ENCODE data around the gene ACOT7. TPM values are rescaled to one million over a fixed set of nuclear protein-coding genes. Genes with fewer than 3 reads are reported as not detected.
A peak's percentile ranks its signal among the peaks of the same experiment; 100 is the strongest.

ACOT7 gene
- total RNA-seq, 4 donors from 2014 or later, result 23.5 to 50.7 (median 39.0) TPM

- Histone ChIP-seq H3K9me3 (no peaks in the 10 kb centered on the region), H3K36me3 (no peaks in the 10 kb centered on the region), H3K4me3 (peak within 1 kb of the TSS; percentile 31 to 61 (median 40)), H3K4me1 (peaks cover 56 to 96% (median 57%) of the 10 kb centered on the region in 3 donors), H3K27me3 (peaks cover 0 to 100% (median 3%) of the 10 kb centered on the region in 4 donors), H3K27ac (peak within 1 kb of the TSS in 2 of 4 donors; percentile 50)
- no peak for TF ChIP-seq CTCF (IDR thresholded peaks at IDR 0.05)
- peak in 1 of 4 donors; percentile 27 for TF ChIP-seq POLR2A (IDR thresholded peaks at IDR 0.05)
- intact Hi-C loops (cut with DNase I), result no loop called here
- no CpG with 5 or more reads among the region's 99 CpGs for WGBS, 2 donors
- DNase-seq, result no peak
Observed at GRCh38 chr1:6424619-6425593, 31.3 kb upstream of the ACOT7 start, which contains the start of gene ESPN. TSS of gene ESPN (plus strand) at chr1:6424776. CDS start at chr1:6424956, 180 bp downstream.

GRCh38 chr1:6424000-6424565 is 30.5 kb upstream of the ACOT7 start:
- H3K27ac ChIP-seq, result peak overlapping the region in 2 of 4 donors; percentile 13 to 50
- H3K4me3 ChIP-seq, result peak overlapping the region in 3 of 4 donors; percentile 31 to 61 (median 49)
- H3K27me3 ChIP-seq, result peaks cover 0 to 100% (median 6%) of the 10 kb centered on the region in 4 donors
- peaks cover 59 to 98% (median 65%) of the 10 kb centered on the region in 3 donors for H3K4me1 ChIP-seq
- H3K9me3 ChIP-seq, result no peaks in the 10 kb centered on the region
- no peaks in the 10 kb centered on the region for H3K36me3 ChIP-seq
- TF ChIP-seq POLR2A (IDR thresholded peaks at IDR 0.05) (no peak), CTCF (IDR thresholded peaks at IDR 0.05) (no peak)
- intact Hi-C loops (cut with DNase I), result no loop called here
- 0 to 5% methylated on average over 2 to 20 of the region's 35 CpGs for WGBS, 2 donors
- no peak for DNase-seq

- no peaks in the 10 kb centered on the region for H3K9me3 ChIP-seq
- TF ChIP-seq CTCF (IDR thresholded peaks at IDR 0.05) (peak; percentile 53 to 86 (median 74)), POLR2A (IDR thresholded peaks at IDR 0.05) (no peak)
- intact Hi-C loops (cut with DNase I), result no loop called here
- WGBS, 2 donors, result 0% methylated on average over 10 of the region's 24 CpGs; no CpG with 5 or more reads in 1 of the 2 donors
- no peak for DNase-seq
- H3K4me3 ChIP-seq, result peak overlapping the region in 3 of 4 donors; percentile 31 to 61 (median 49)
- peaks cover 59 to 98% (median 71%) of the 10 kb centered on the region in 3 donors for H3K4me1 ChIP-seq
- H3K27me3 ChIP-seq, result peaks cover 0 to 100% (median 6%) of the 10 kb centered on the region in 4 donors
- peak overlapping the region in 1 of 4 donors; percentile 13 for H3K27ac ChIP-seq
- no peaks in the 10 kb centered on the region for H3K36me3 ChIP-seq
Observed at GRCh38 chr1:6423321-6423999, 29.9 kb upstream of the ACOT7 start.

GRCh38 chr1:6421266-6421665 is 27.7 kb upstream of the ACOT7 start:
- no peaks in the 10 kb centered on the region for H3K36me3 ChIP-seq
- no peak for DNase-seq
- H3K27ac ChIP-seq, result peak overlapping the region in 3 of 4 donors; percentile 27 to 90 (median 90)
- intact Hi-C loops (cut with DNase I), result no loop called here
- TF ChIP-seq POLR2A (IDR thresholded peaks at IDR 0.05), result no peak
- no peak for TF ChIP-seq CTCF (IDR thresholded peaks at IDR 0.05)
- H3K4me3 ChIP-seq, result no peak overlapping the region
- 44 to 51% methylated on average over 3 to 4 of the region's 4 CpGs for WGBS, 2 donors
- H3K27me3 ChIP-seq, result peaks cover under 1 to 100% (median 6%) of the 10 kb centered on the region in 4 donors
- H3K4me1 ChIP-seq, result peaks cover 52 to 98% (median 68%) of the 10 kb centered on the region in 3 donors
- no peaks in the 10 kb centered on the region for H3K9me3 ChIP-seq

Measured in esophagus squamous epithelium (tissue), 5 donors.